Gastroesophageal sphincter (tissue), 3 donors: ENCODE data around the gene DNTTIP2.

Source experiments
- CTCF ChIP-seq, 4 experiments: fragments of 200-600 bp in 2 of 4; fragments of 450-650 bp in 2 of 4; sonication (generic) in 1 of 4; IDR thresholded peaks; one replicate each; pipeline ENCODE4 v1.5.1; 2017 to 2019; ENCODE audit warnings: antibody characterized with exemption in 4 of 4, mild to moderate bottlenecking in 2 of 4, moderate library complexity in 2 of 4
- EP300 ChIP-seq: sonication (generic); formaldehyde crosslinking; IDR thresholded peaks from one replicate; pipeline ENCODE4 v1.6.1; 2017; ENCODE audit warnings: antibody characterized with exemption, mild to moderate bottlenecking
- POLR2A ChIP-seq, 2 donors: fragments of 450-650 bp; IDR thresholded peaks; one replicate each; pipeline ENCODE4 v1.6.1; 2017; ENCODE audit warnings: antibody characterized with exemption in 2 of 2, mild to moderate bottlenecking in 2 of 2, moderate library complexity in 1 of 2
- POLR2AphosphoS5 ChIP-seq: sonication (generic); formaldehyde crosslinking; IDR thresholded peaks from one replicate; pipeline ENCODE4 v1.6.1; 2017; ENCODE audit warnings: antibody characterized with exemption

- TF ChIP-seq CTCF (IDR thresholded peaks at IDR 0.05): no peak
- TF ChIP-seq POLR2A (IDR thresholded peaks at IDR 0.05): no peak
- no peak for TF ChIP-seq EP300
- no peak for TF ChIP-seq POLR2AphosphoS5
These were observed 38.0 kb downstream of the DNTTIP2 start for GRCh38 chr1:93840956-93841482.
